HL-60 (cell line): ENCODE measurements around the gene HELZ.

ENCODE experiments used
- GABPA ChIP-seq: IDR thresholded peaks from 2 replicates; pipeline ENCODE4 v1.6.1; 2012; ENCODE audit warnings: low read depth
- POLR2AphosphoS5 ChIP-seq: IDR thresholded peaks from 2 replicates; pipeline ENCODE4 v1.6.1; 2012; ENCODE audit warnings: low read depth
- TF ChIP-seq, protein P1 (sequence below): IDR thresholded peaks from one replicate; pipeline ENCODE4 v1.5.1; 2011; ENCODE audit warnings: low read length, control low read depth, inconsistent platforms; ENCODE audit not compliant: insufficient read depth
- TF ChIP-seq, protein P2 (sequence below): IDR thresholded peaks from 2 replicates; pipeline ENCODE4 v1.6.1; 2012; ENCODE audit warnings: low read depth; ENCODE audit not compliant: insufficient replicate concordance

DNA sequence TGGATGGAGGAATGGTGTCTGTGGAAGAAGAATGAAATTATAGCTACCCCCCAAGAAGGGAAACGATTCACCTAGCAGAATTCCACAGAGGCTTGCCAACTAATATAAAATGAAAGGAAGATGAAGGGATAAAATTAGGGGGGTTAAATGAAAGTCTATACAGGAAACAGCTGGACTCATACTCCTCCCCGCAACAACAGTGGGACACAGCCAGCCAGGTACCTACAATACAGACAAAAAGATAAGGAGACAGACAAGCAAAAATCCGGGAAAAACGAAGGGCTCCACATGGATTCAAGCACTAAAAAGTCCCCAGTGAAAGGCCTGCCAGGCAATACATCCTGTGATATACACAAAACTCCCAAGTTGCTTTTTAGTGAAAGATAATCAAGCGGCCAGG, 152.7 kb downstream of the HELZ start:
- TF ChIP-seq, protein P1, sequence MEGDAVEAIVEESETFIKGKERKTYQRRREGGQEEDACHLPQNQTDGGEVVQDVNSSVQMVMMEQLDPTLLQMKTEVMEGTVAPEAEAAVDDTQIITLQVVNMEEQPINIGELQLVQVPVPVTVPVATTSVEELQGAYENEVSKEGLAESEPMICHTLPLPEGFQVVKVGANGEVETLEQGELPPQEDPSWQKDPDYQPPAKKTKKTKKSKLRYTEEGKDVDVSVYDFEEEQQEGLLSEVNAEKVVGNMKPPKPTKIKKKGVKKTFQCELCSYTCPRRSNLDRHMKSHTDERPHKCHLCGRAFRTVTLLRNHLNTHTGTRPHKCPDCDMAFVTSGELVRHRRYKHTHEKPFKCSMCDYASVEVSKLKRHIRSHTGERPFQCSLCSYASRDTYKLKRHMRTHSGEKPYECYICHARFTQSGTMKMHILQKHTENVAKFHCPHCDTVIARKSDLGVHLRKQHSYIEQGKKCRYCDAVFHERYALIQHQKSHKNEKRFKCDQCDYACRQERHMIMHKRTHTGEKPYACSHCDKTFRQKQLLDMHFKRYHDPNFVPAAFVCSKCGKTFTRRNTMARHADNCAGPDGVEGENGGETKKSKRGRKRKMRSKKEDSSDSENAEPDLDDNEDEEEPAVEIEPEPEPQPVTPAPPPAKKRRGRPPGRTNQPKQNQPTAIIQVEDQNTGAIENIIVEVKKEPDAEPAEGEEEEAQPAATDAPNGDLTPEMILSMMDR: no peak
- TF ChIP-seq, protein P2, sequence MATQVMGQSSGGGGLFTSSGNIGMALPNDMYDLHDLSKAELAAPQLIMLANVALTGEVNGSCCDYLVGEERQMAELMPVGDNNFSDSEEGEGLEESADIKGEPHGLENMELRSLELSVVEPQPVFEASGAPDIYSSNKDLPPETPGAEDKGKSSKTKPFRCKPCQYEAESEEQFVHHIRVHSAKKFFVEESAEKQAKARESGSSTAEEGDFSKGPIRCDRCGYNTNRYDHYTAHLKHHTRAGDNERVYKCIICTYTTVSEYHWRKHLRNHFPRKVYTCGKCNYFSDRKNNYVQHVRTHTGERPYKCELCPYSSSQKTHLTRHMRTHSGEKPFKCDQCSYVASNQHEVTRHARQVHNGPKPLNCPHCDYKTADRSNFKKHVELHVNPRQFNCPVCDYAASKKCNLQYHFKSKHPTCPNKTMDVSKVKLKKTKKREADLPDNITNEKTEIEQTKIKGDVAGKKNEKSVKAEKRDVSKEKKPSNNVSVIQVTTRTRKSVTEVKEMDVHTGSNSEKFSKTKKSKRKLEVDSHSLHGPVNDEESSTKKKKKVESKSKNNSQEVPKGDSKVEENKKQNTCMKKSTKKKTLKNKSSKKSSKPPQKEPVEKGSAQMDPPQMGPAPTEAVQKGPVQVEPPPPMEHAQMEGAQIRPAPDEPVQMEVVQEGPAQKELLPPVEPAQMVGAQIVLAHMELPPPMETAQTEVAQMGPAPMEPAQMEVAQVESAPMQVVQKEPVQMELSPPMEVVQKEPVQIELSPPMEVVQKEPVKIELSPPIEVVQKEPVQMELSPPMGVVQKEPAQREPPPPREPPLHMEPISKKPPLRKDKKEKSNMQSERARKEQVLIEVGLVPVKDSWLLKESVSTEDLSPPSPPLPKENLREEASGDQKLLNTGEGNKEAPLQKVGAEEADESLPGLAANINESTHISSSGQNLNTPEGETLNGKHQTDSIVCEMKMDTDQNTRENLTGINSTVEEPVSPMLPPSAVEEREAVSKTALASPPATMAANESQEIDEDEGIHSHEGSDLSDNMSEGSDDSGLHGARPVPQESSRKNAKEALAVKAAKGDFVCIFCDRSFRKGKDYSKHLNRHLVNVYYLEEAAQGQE: no peak
- TF ChIP-seq GABPA: no peak
- no peak for TF ChIP-seq POLR2AphosphoS5
